PC-3 (cell line): ENCODE measurements around the gene REC8. TPM values are rescaled to one million over a fixed set of nuclear protein-coding genes. Genes with fewer than 3 reads are reported as not detected.
"Not testable (repeated sequence)": the region's sequence is repeated elsewhere in the genome, so short reads cannot be mapped to it uniquely, and the experiment has no call there.

Experiments used
- ATAC-seq: fragments of 200-7000 bp; cut with Tn5 transposase; 2 replicates; pipeline ENCODE4 v1.9.1; 2020; ENCODE audit warnings: mild to moderate bottlenecking, moderate library complexity
- BruUV-seq: library from RNA; stranded (reverse); fragments of 400-500 nt; replicated peaks from 2 replicates; lab custom pipeline; 2021; lab: Mats Ljungman, UMichigan
- CTCF ChIA-PET: fragments of 300-600 bp; sonication (Branson Sonifier 250); formaldehyde crosslinking; loops from one replicate; lab custom pipeline; 2022; ENCODE audit warnings: antibody characterized with exemption; lab: Charles Lee
- POLR2A ChIA-PET: fragments of 300-600 bp; sonication (Branson Sonifier 250); formaldehyde crosslinking; loops from one replicate; lab custom pipeline; 2022; ENCODE audit warnings: antibody characterized with exemption; ENCODE audit not compliant: unreplicated experiment; lab: Charles Lee
- DNase-seq: peaks from one replicate; pipeline ENCODE4 v3.0.0-alpha.2; 2015
- H2AFZ ChIP-seq: fragments of 300-600 bp; sonication (generic); 2 replicates; pipeline ENCODE4 v1.6.0; 2016; ENCODE audit warnings: antibody characterized with exemption, low read length
- H3F3A ChIP-seq: fragments of 300-600 bp; sonication (generic); one replicate; pipeline ENCODE4 v1.6.0; 2017; ENCODE audit warnings: antibody characterized with exemption, low read length, control low read depth, mild to moderate bottlenecking; ENCODE audit not compliant: unreplicated experiment
- H3K27ac ChIP-seq: fragments of 300-600 bp; sonication (generic); 2 replicates; pipeline ENCODE4 v1.5.1; 2016; ENCODE audit warnings: mild to moderate bottlenecking, low read length
- H3K27me3 ChIP-seq: fragments of 300-600 bp; sonication (generic); 2 replicates; pipeline ENCODE4 v1.6.1; 2016; ENCODE audit warnings: low read length, mixed read lengths
- H3K36me3 ChIP-seq: fragments of 300-600 bp; sonication (generic); 2 replicates; pipeline ENCODE4 v1.6.1; 2016; ENCODE audit warnings: low read depth, mixed run types, low read length, mixed read lengths
- H3K4me1 ChIP-seq: fragments of 300-600 bp; sonication (generic); 2 replicates; pipeline ENCODE4 v1.5.1; 2016; ENCODE audit warnings: low read length; ENCODE audit not compliant: insufficient read depth
- H3K4me2 ChIP-seq: fragments of 300-600 bp; sonication (generic); 2 replicates; pipeline ENCODE4 v1.6.0; 2016; ENCODE audit warnings: low read length
- H3K4me3 ChIP-seq: fragments of 300-600 bp; sonication (generic); 2 replicates; pipeline ENCODE4 v1.5.1; 2016; ENCODE audit warnings: mild to moderate bottlenecking, low read length, mixed read lengths
- H3K79me2 ChIP-seq: fragments of 300-600 bp; sonication (generic); 2 replicates; pipeline ENCODE4 v1.6.1; 2017; ENCODE audit warnings: low read length, mixed read lengths
- H3K9ac ChIP-seq: fragments of 300-600 bp; sonication (generic); 2 replicates; pipeline ENCODE4 v1.6.0; 2016; ENCODE audit warnings: mild to moderate bottlenecking, low read length
- H3K9me2 ChIP-seq: fragments of 300-600 bp; sonication (generic); replicated peaks from 2 replicates; pipeline ENCODE4 v1.6.1; 2016; ENCODE audit warnings: mixed run types, low read length, mixed read lengths
- H3K9me3 ChIP-seq: fragments of 300-600 bp; sonication (generic); 2 replicates; pipeline ENCODE4 v1.6.1; 2016; ENCODE audit warnings: low read length, mixed read lengths
- H4K20me1 ChIP-seq: fragments of 300-600 bp; sonication (generic); 2 replicates; pipeline ENCODE4 v1.6.1; 2016; ENCODE audit warnings: low read length, mixed read lengths
- EZH2 ChIP-seq: fragments of 300-600 bp; sonication (generic); IDR thresholded peaks from one replicate; pipeline ENCODE4 v1.6.1; 2017; ENCODE audit warnings: antibody characterized with exemption, mild to moderate bottlenecking, low read length; ENCODE audit not compliant: unreplicated experiment
- EZH2phosphoT487 ChIP-seq: fragments of 300-600 bp; sonication (generic); IDR thresholded peaks from 2 replicates; pipeline ENCODE4 v1.6.1; 2018; ENCODE audit warnings: mild to moderate bottlenecking, antibody characterized with exemption, low read length, borderline replicate concordance
- intact Hi-C: fragments of 100-400 bp; cut with micrococcal nuclease; formaldehyde crosslinking; loops from 2 replicates; pipeline ENCODE4 v1.9.0; 2023
- total RNA-seq: library from RNA; depleted of rRNA; stranded (reverse); fragments of >200 nt; gene quantifications from 2 replicates; pipeline ENCODE4 v1.2.3, GENCODE V29; 2014
- TF ChIP-seq, protein P1 (sequence below): fragments of 300-600 bp; sonication (generic); conservative IDR thresholded peaks from 2 replicates; pipeline ENCODE4 v1.5.1; 2017; ENCODE audit warnings: antibody characterized with exemption, low read depth, mild to moderate bottlenecking, low read length

Gene REC8
- total RNA-seq, 1 experiment from 2014 or later, result 1.9 TPM

DNA sequence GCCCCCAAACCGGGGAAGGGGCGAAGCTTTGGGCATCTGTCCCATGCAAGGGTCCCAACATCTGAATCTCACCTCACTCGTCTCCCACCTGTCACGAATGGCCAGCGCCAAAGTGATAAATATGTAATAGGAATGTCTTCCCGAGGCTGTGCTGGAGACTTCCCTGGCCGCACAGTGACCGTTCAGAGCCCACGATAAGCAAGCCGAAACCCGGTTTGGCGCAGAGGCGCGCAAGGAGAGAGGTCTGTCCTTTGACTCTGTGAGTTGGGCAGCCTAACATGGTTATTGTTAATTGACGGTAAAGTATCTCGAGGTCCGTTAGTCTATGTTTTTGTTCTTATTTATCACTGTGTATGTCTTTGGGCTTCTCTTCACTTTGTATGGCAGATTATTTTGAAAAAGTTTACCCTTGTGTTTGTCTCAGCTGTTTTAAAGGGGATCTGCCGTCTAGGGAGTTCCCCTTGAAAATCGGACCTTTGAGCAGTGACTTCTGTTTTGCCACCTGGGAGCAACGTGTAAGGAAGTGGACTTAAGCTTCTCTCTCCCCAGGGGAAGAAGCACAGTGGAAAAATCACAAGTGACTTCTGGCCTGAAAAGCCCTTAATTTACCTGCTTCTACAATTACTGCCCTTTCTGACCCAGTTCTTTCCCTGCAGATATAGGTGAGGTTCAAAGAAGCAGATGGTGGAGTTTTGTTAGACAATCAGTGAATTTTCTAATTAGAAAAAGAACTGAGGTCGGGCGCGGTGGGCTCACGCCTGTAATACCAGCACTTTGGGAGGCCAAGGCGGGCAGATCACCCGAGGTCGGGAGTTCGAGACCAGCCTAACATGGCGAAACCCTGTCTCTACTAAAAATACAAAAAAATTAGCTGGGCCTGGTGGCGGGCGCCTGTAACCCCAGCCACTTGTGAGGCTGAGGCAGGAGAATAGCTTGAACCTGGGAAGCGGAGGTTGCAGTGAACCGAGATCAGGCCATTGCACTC, 24.5 kb downstream of the REC8 start:
- TF ChIP-seq, protein P1, sequence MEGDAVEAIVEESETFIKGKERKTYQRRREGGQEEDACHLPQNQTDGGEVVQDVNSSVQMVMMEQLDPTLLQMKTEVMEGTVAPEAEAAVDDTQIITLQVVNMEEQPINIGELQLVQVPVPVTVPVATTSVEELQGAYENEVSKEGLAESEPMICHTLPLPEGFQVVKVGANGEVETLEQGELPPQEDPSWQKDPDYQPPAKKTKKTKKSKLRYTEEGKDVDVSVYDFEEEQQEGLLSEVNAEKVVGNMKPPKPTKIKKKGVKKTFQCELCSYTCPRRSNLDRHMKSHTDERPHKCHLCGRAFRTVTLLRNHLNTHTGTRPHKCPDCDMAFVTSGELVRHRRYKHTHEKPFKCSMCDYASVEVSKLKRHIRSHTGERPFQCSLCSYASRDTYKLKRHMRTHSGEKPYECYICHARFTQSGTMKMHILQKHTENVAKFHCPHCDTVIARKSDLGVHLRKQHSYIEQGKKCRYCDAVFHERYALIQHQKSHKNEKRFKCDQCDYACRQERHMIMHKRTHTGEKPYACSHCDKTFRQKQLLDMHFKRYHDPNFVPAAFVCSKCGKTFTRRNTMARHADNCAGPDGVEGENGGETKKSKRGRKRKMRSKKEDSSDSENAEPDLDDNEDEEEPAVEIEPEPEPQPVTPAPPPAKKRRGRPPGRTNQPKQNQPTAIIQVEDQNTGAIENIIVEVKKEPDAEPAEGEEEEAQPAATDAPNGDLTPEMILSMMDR, result no peak
- TF ChIP-seq EZH2phosphoT487 (no peak), EZH2 (no peak)
- Histone ChIP-seq H3K9ac (peak overlapping the region; percentile 99), H4K20me1 (no peaks in the 10 kb centered on the region), H2AFZ (peak overlapping the region; percentile 99), H3K4me2 (peak overlapping the region; percentile 97), H3K27me3 (no peaks in the 10 kb centered on the region), H3K36me3 (peaks cover 9% of the 10 kb centered on the region), H3F3A (no peaks in the 10 kb centered on the region), H3K4me3 (peak overlapping the region; percentile 86), H3K9me3 (no peaks in the 10 kb centered on the region), H3K4me1 (peaks cover 9% of the 10 kb centered on the region), H3K79me2 (peaks cover 57% of the 10 kb centered on the region), H3K9me2 (no peaks in the 10 kb centered on the region), H3K27ac (peak overlapping the region; percentile 89)
- TSS peak; percentile 77 for BruUV-seq
- DNase-seq (peak; percentile 11), ATAC-seq (peak; percentile 29)
- intact Hi-C loops, result loop anchor here (2.0 kb wide), 1 partner anchor 16 kb away; the partner anchor contains the start of gene CHMP4A
- CTCF ChIA-PET, result no interaction called here
- POLR2A ChIA-PET, result interaction anchor here (0.5 to 0.7 kb wide), 2 partner anchors 60 to 81 kb away, joined by 3 to 4 read pairs; partner anchors contain the start of gene PSME1

DNA sequence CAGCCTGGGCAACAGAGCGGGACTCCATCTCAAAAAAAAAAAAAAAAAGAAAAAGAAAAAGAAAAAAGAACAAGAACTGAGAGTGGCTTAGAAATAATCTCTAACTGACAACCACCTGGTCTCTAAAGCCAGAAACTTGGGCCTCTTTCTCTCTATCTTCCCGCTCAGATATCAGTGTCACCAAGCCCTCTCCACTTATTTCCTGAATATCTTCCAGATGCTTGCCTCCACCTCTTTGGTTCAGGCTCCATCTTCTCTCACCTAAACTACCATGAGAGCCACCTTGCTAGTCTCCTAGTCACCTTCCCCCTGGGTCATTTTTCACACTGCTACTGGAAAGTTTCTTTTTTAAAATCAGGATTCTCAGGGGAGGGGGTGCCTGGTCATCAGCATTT, 25.2 kb downstream of the REC8 start:
- Histone ChIP-seq H3K27ac (no peak overlapping the region), H3K4me2 (peak overlapping the region; percentile 97), H3K4me1 (peaks cover 9% of the 10 kb centered on the region), H3K79me2 (peaks cover 50% of the 10 kb centered on the region), H3K9me2 (no peaks in the 10 kb centered on the region), H3K4me3 (0 out of 2 replicates have a peak overlapping the region, but pooled peaks have one; percentile 86), H3K27me3 (no peaks in the 10 kb centered on the region), H2AFZ (no peak overlapping the region), H4K20me1 (no peaks in the 10 kb centered on the region), H3K9me3 (no peaks in the 10 kb centered on the region), H3K36me3 (peaks cover 14% of the 10 kb centered on the region), H3F3A (no peaks in the 10 kb centered on the region), H3K9ac (no peak overlapping the region; the same call in 1 of the 2 replicates)
- no peak for ATAC-seq
- TF ChIP-seq EZH2phosphoT487 (no peak), EZH2 (no peak)
- intact Hi-C loops, result loop anchor here (2.0 kb wide), 1 partner anchor 16 kb away; the partner anchor contains the start of gene CHMP4A
- POLR2A ChIA-PET, result interaction anchor here (0.7 kb wide), 1 partner anchor 61 kb away, joined by 4 read pairs; the partner anchor contains the start of gene PSME1
- no peak for DNase-seq
- CTCF ChIA-PET, result no interaction called here
- no TSS peak for BruUV-seq

DNA sequence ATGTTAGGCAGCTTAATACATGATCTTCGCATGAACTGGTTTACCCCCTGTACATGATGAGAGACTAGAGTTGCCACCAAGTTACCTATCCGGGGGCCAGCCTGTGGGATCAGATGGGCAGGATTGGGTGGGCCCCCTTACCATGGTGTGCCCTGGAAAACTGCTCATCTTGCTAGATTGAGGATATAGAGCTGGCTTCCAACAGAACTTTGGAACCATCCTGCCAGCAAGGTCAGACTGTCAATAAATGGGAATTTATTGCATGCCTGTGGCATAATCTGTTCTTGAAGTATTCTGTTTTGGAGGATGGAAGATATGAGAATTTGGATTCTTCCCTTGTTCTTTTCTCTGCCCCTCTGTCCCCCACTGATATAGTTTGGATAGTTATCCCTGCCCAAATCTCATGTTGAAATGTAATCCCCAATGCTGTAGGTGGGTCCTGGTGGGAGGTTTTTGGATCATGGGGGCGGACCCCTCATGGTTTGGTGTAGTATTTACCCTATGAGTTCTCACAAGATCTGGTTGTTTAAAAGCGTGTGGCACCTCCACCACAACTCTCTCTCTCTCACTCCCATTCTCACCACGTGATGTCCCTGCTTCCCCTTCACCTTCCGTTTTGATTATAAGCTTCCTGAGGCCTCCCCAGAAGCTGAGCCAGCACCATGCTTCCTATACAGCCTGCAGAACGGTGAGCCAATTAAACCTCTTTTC, 27.1 kb downstream of the REC8 start:
- BruUV-seq, result no TSS peak
- Histone ChIP-seq H3K36me3 (peaks cover 10% of the 10 kb centered on the region), H3K9me3 (no peaks in the 10 kb centered on the region), H2AFZ (no peak overlapping the region), H4K20me1 (no peaks in the 10 kb centered on the region), H3K27ac (no peak overlapping the region), H3K4me1 (peaks cover 9% of the 10 kb centered on the region), H3K27me3 (no peaks in the 10 kb centered on the region), H3F3A (no peaks in the 10 kb centered on the region), H3K9ac (no peak overlapping the region), H3K4me2 (no peak overlapping the region), H3K9me2 (no peaks in the 10 kb centered on the region), H3K79me2 (peaks cover 38% of the 10 kb centered on the region), H3K4me3 (no peak overlapping the region)
- ChIA-PET POLR2A (interaction anchor here (0.5 kb wide), 1 partner anchor 10 kb away, joined by 3 read pairs; no protein-coding TSS in a partner anchor), CTCF (interaction anchor here (0.6 kb wide), 1 partner anchor 47 kb away, joined by 5 read pairs; no protein-coding TSS in a partner anchor)
- no peak for DNase-seq
- ATAC-seq, result no peak
- intact Hi-C loops, result no loop called here
- TF ChIP-seq EZH2, result no peak
- no peak for TF ChIP-seq EZH2phosphoT487
- TF ChIP-seq, protein P1, result no peak

DNA sequence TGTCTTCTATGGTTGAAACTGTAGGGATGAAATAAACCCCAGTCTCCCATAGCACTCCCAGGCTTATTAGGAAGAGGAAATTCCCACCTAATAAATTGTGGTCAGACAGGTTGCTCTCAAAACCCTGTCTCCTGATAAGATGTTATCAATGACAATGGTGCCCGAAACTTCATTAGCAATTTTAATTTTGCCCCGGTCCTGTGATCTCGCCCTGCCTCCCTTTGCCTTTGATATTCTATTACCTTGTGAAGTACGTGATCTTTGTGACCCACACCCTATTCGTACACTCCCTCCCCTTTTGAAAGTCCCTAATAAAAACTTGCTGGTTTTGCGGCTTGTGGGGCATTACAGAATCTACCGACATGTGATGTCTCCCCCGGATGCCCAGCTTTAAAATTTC, 30.7 kb downstream of the REC8 start:
- H3F3A ChIP-seq, H3K4me1 ChIP-seq, intact Hi-C loops, H3K27me3 ChIP-seq, H4K20me1 ChIP-seq, H3K9me3 ChIP-seq, H3K27ac ChIP-seq, BruUV-seq, H3K4me2 ChIP-seq, H3K9me2 ChIP-seq, H3K79me2 ChIP-seq, DNase-seq, H2AFZ ChIP-seq, H3K9ac ChIP-seq, POLR2A ChIA-PET, CTCF ChIA-PET, ATAC-seq, H3K4me3 ChIP-seq: not testable (repeated sequence)
- peaks cover 26% of the 10 kb centered on the region for H3K36me3 ChIP-seq
